Mesenchymal stem cell (in vitro differentiated cells and primary cell): Measurements from ENCODE around the gene SERPINE2.
"Not testable (repeated sequence)": the region's sequence is repeated elsewhere in the genome, so short reads cannot be mapped to it uniquely, and the experiment has no call there.

ENCODE experiments used
- DNase-seq: peaks from one replicate; pipeline ENCODE4 v3.0.0-alpha.2; 2013
- H2AFZ ChIP-seq: one replicate; pipeline ENCODE4 v1.6.1; 2013; ENCODE audit warnings: low read depth, mild to moderate bottlenecking, control low read depth, inconsistent platforms, low read length, moderate library complexity
- H2AK5ac ChIP-seq: 2 replicates; pipeline ENCODE4 v1.6.1; 2013; ENCODE audit warnings: low read length, moderate library complexity, mild to moderate bottlenecking, inconsistent platforms; ENCODE audit not compliant: severe bottlenecking
- H2BK120ac ChIP-seq: one replicate; pipeline ENCODE4 v1.6.1; 2013; ENCODE audit warnings: low read depth, mild to moderate bottlenecking, inconsistent platforms, low read length, moderate library complexity
- H2BK12ac ChIP-seq, 2 experiments: one replicate each; pipeline ENCODE4 v1.6.1; 2013; ENCODE audit warnings: inconsistent platforms in 2 of 2, low read length in 2 of 2, mild to moderate bottlenecking in 2 of 2, moderate library complexity in 2 of 2, control low read depth in 1 of 2
- H2BK15ac ChIP-seq: one replicate; pipeline ENCODE4 v1.6.1; 2013; ENCODE audit warnings: mild to moderate bottlenecking, low read depth, inconsistent platforms; ENCODE audit not compliant: poor library complexity, severe bottlenecking
- H2BK5ac ChIP-seq: 2 replicates; pipeline ENCODE4 v1.6.1; 2013; ENCODE audit warnings: low read depth, mild to moderate bottlenecking, low read length, control low read depth, inconsistent platforms; ENCODE audit not compliant: poor library complexity, severe bottlenecking
- H3K14ac ChIP-seq, 2 experiments: one replicate each; pipeline ENCODE4 v1.6.1; 2013; ENCODE audit warnings: inconsistent platforms in 2 of 2, low read length in 2 of 2, control low read depth in 1 of 2, mild to moderate bottlenecking in 1 of 2, moderate library complexity in 1 of 2
- H3K18ac ChIP-seq, 2 experiments: one replicate each; pipeline ENCODE4 v1.6.1; 2013; ENCODE audit warnings: inconsistent platforms in 2 of 2, low read length in 2 of 2, control low read depth in 1 of 2, low read depth in 1 of 2, mild to moderate bottlenecking in 1 of 2
- H3K23ac ChIP-seq, 2 experiments: one replicate each; pipeline ENCODE4 v1.6.1; 2013; ENCODE audit warnings: inconsistent platforms in 2 of 2, low read length in 2 of 2, mild to moderate bottlenecking in 2 of 2, moderate library complexity in 2 of 2, control low read depth in 1 of 2
- H3K27ac ChIP-seq: 2 replicates; pipeline ENCODE4 v1.5.1; 2013; ENCODE audit warnings: mild to moderate bottlenecking, moderate library complexity, low read length, control low read depth, inconsistent platforms; ENCODE audit not compliant: poor library complexity, severe bottlenecking
- H3K27me3 ChIP-seq, 2 experiments: 2 replicates each; pipeline versions ENCODE4 v1.6.1 to v1.7.0; 2013; ENCODE audit warnings: low read length in 2 of 2, mild to moderate bottlenecking in 2 of 2, moderate library complexity in 2 of 2, control low read depth in 1 of 2, inconsistent platforms in 1 of 2; ENCODE audit not compliant: control insufficient read depth in 1 of 2, insufficient read depth in 1 of 2
- H3K36me3 ChIP-seq, 2 experiments: 2 replicates each; pipeline versions ENCODE4 v1.6.1 to v1.7.0; 2013; ENCODE audit warnings: low read length in 2 of 2, control low read depth in 1 of 2, inconsistent platforms in 1 of 2, low read depth in 1 of 2, mild to moderate bottlenecking in 1 of 2; ENCODE audit not compliant: insufficient read depth in 2 of 2, control insufficient read depth in 1 of 2
- H3K4ac ChIP-seq, 2 experiments: one replicate each; pipeline ENCODE4 v1.6.1; 2013; ENCODE audit warnings: inconsistent platforms in 2 of 2, low read length in 2 of 2, mild to moderate bottlenecking in 2 of 2, moderate library complexity in 2 of 2, control low read depth in 1 of 2, low read depth in 1 of 2
- H3K4me1 ChIP-seq: 2 replicates; pipeline ENCODE4 v1.6.1; 2013; ENCODE audit warnings: low read depth, low read length, control low read depth; ENCODE audit not compliant: control insufficient read depth, insufficient read depth
- H3K4me2 ChIP-seq: 2 replicates; pipeline ENCODE4 v1.6.1; 2013; ENCODE audit warnings: low read length, mild to moderate bottlenecking, inconsistent platforms; ENCODE audit not compliant: poor library complexity, severe bottlenecking
- H3K4me3 ChIP-seq, 2 experiments: 2 replicates each; pipeline versions ENCODE4 v1.5.1 to v1.7.0; 2013; ENCODE audit warnings: low read length in 2 of 2, mild to moderate bottlenecking in 2 of 2, control low read depth in 1 of 2, low read depth in 1 of 2; ENCODE audit not compliant: insufficient read depth in 1 of 2
- H3K79me1 ChIP-seq: replicated peaks from 2 replicates; pipeline ENCODE4 v1.6.1; 2013; ENCODE audit warnings: mild to moderate bottlenecking, control low read depth, low read length, inconsistent platforms; ENCODE audit not compliant: poor library complexity, severe bottlenecking
- H3K9ac ChIP-seq: 2 replicates; pipeline ENCODE4 v1.7.0; 2013; ENCODE audit warnings: mild to moderate bottlenecking, low read length, moderate library complexity
- H3K9me3 ChIP-seq: 2 replicates; pipeline ENCODE4 v1.7.0; 2013; ENCODE audit warnings: mild to moderate bottlenecking, low read length; ENCODE audit not compliant: control insufficient read depth
- H4K8ac ChIP-seq: one replicate; pipeline ENCODE4 v1.6.1; 2013; ENCODE audit warnings: inconsistent platforms, mild to moderate bottlenecking, low read length, moderate library complexity
- H4K91ac ChIP-seq: one replicate; pipeline ENCODE4 v1.6.1; 2013; ENCODE audit warnings: mild to moderate bottlenecking, low read length, inconsistent platforms
- WGBS: methylation state at CpG from one replicate; pipeline ENCODE4 v1.1.7; 2013; ENCODE audit warnings: mixed read lengths; 5-methylcytosine and 5-hydroxymethylcytosine counted together

Gene SERPINE2

DNA sequence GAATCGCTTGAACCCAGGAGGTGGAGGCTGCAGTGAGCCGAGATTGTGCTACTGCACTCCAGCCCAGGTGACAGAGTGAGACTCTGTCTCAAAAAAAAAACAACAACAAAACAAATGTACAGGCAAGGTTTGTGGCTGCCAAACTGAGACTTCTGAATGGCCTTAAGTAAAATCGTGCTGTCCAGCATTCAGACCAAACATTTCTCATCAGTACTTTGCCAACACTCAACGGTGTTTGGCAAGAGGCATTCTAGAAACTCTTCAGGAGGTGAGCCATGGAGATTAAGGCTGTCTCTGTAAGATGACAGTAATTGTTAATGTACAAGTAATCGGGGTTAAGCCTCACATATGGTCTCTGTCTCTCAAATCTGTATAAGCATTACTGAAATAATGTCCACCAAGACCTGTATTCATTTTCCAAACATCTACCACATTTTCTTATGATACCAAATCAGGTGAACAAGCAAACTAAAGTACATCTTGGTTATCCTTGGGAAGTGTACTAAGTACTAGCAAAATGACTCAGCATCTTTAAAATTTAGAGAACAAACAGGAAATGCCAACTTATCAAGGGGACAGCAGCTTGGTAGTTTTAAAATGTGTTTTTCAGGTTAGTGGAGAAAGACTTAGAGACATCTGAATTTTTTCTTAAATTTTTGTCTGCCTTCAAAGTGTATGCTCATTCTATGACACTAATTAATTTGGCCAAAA is 29.3 kb downstream of the SERPINE2 start:
- peak overlapping the region; percentile 16 for H4K8ac ChIP-seq
- peak overlapping the region in 1 of 2 experiments; percentile 15 for H2BK12ac ChIP-seq
- H3K14ac ChIP-seq, result no peak overlapping the region
- peaks cover 21% of the 10 kb centered on the region for H3K79me1 ChIP-seq
- H3K36me3 ChIP-seq, result peaks cover 0 to 3% of the 10 kb centered on the region in 2 experiments
- no peak overlapping the region for H2BK120ac ChIP-seq
- H2BK15ac ChIP-seq, result no peak overlapping the region
- peak overlapping the region; percentile 28 to 45 for H3K18ac ChIP-seq
- no peak overlapping the region for H3K9ac ChIP-seq
- H3K9me3 ChIP-seq, result no peaks in the 10 kb centered on the region
- no peak overlapping the region for H3K4me2 ChIP-seq
- H3K27ac ChIP-seq, result no peak overlapping the region
- peak; percentile 58 for DNase-seq
- H3K4me3 ChIP-seq, result no peak overlapping the region
- peak overlapping the region in 1 of 2 experiments; percentile 32 for H3K4ac ChIP-seq
- WGBS, result 86% methylated on average over 4 of the region's 5 CpGs
- H2BK5ac ChIP-seq, result no peak overlapping the region
- H2AK5ac ChIP-seq, result no peak overlapping the region
- no peak overlapping the region for H3K23ac ChIP-seq
- no peak overlapping the region for H2AFZ ChIP-seq
- no peaks in the 10 kb centered on the region for H3K27me3 ChIP-seq
- peaks cover 2% of the 10 kb centered on the region for H3K4me1 ChIP-seq
- peak overlapping the region; percentile 59 for H4K91ac ChIP-seq

GRCh38 chr2:224008702-224009261 is 30.3 kb downstream of the SERPINE2 start:
- no peak overlapping the region for H3K23ac ChIP-seq
- peak overlapping the region in 1 of 2 experiments; percentile 35 for H3K18ac ChIP-seq
- H3K9me3 ChIP-seq, result no peaks in the 10 kb centered on the region
- no peak overlapping the region for H3K4me2 ChIP-seq
- no peak overlapping the region for H2AFZ ChIP-seq
- H3K79me1 ChIP-seq, result peaks cover 18% of the 10 kb centered on the region
- H3K27me3 ChIP-seq, result no peaks in the 10 kb centered on the region
- H2BK12ac ChIP-seq, result peak overlapping the region in 1 of 2 experiments; percentile 68
- peaks cover 0 to 3% of the 10 kb centered on the region in 2 experiments for H3K36me3 ChIP-seq
- peaks cover 2% of the 10 kb centered on the region for H3K4me1 ChIP-seq
- H3K27ac ChIP-seq, result no peak overlapping the region
- H3K14ac ChIP-seq, result no peak overlapping the region
- H4K91ac ChIP-seq, result no peak overlapping the region
- no peak overlapping the region for H2AK5ac ChIP-seq
- peak; percentile 63 for DNase-seq
- H3K4ac ChIP-seq, result no peak overlapping the region
- no peak overlapping the region for H2BK5ac ChIP-seq
- peak overlapping the region; percentile 52 for H4K8ac ChIP-seq
- no peak overlapping the region for H3K9ac ChIP-seq
- H3K4me3 ChIP-seq, result no peak overlapping the region
- no peak overlapping the region for H2BK120ac ChIP-seq
- H2BK15ac ChIP-seq, result no peak overlapping the region
- WGBS, result 55% methylated on average over 12 of the region's 12 CpGs

DNA sequence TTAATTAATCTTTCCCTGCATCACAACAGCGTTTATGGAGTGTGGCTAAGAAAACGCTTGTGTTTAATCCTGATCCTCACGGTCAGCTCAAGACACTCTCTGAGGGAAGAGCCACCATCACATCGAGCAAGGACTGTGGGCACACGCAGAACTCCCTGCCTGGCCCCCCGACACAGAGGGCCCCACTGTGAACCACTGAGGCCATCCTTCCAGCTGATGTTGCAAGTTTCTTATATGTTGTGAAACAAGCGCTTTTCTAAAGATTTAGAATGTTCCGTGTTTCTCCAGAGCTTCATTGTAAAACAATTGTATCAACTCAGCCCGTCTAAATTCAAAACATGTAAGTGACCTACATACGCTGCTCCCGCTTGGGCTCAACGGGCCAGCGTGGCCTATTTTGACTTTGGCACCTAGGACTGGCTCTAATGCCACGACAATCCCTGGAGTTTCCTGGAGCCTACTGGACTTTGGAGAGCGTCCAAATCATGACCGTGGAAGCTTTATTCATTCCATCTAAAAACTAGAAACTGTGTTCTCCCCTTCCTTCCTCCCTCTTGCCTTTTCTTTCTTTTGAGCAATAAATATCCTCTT is 34.9 kb downstream of the SERPINE2 start:
- no peak overlapping the region for H2BK5ac ChIP-seq
- no peak overlapping the region for H2BK12ac ChIP-seq
- whole genome bisulfite sequencing, result 90% methylated on average over 16 of the region's 16 CpGs
- peak overlapping the region; percentile 63 for H3K9ac ChIP-seq
- H3K4me1 ChIP-seq, result peaks cover 2% of the 10 kb centered on the region
- H2AK5ac ChIP-seq, result no peak overlapping the region
- H3K4ac ChIP-seq, result no peak overlapping the region
- H2BK15ac ChIP-seq, result no peak overlapping the region
- peaks cover 19% of the 10 kb centered on the region for H3K79me1 ChIP-seq
- DNase-seq, result no peak
- no peak overlapping the region for H3K14ac ChIP-seq
- H3K4me2 ChIP-seq, result no peak overlapping the region
- H3K23ac ChIP-seq, result no peak overlapping the region
- no peaks in the 10 kb centered on the region for H3K9me3 ChIP-seq
- no peak overlapping the region for H3K18ac ChIP-seq
- H3K27me3 ChIP-seq, result no peaks in the 10 kb centered on the region
- H4K91ac ChIP-seq, result no peak overlapping the region
- no peak overlapping the region for H3K27ac ChIP-seq
- no peak overlapping the region for H4K8ac ChIP-seq
- H2AFZ ChIP-seq, result no peak overlapping the region
- peak overlapping the region in 1 of 2 experiments; percentile 24 for H3K4me3 ChIP-seq
- peaks cover 21 to 25% of the 10 kb centered on the region in 2 experiments for H3K36me3 ChIP-seq
- no peak overlapping the region for H2BK120ac ChIP-seq

- H2BK120ac ChIP-seq, H3K4ac ChIP-seq, H3K9ac ChIP-seq, H3K27me3 ChIP-seq, H3K9me3 ChIP-seq, H3K4me2 ChIP-seq, H4K91ac ChIP-seq, H3K23ac ChIP-seq, H2BK12ac ChIP-seq, H3K18ac ChIP-seq, H2BK15ac ChIP-seq, H3K4me3 ChIP-seq, H2AFZ ChIP-seq, H3K27ac ChIP-seq, H3K14ac ChIP-seq, H2BK5ac ChIP-seq, H4K8ac ChIP-seq, H2AK5ac ChIP-seq, DNase-seq, H3K4me1 ChIP-seq: not testable (repeated sequence)
- WGBS, result over 99% methylated on average over 4 of the region's 5 CpGs
- Histone ChIP-seq H3K79me1 (peaks cover 14% of the 10 kb centered on the region), H3K36me3 (peaks cover 28 to 59% of the 10 kb centered on the region in 2 experiments)
These were observed 38.4 kb downstream of the SERPINE2 start for GRCh38 chr2:224000662-224001061.
